ENCODE results near the gene ANAPC2. TPM values are rescaled to one million over a fixed set of nuclear protein-coding genes. Genes with fewer than 3 reads are reported as not detected.
A peak's percentile ranks its signal among the peaks of the same experiment; 100 is the strongest.

ANAPC2 gene
- polyA plus RNA-seq, 2 of the 4 experiments (the other 2 are of a cell fraction), result 17.5 to 40.7 TPM

DNA sequence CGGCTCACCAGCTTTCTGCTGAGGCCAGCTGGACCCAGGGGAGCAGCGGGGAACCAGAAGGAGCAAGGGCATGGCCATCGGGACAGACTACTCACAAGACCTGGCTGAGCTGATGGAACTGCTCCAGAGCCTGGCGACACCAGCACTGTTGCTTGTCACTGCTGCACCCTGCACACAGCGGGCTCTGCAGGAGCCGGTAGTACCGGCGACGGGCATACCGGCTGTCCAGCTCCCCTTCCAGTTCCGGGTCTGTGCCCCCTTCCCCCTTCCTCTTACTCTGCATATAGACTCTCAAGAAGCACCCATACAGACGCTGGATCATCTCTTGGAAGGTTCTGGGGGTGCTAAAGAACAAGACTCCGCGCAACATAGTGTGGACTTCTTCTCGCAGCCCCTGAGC is 974 bp downstream of the ANAPC2 start (continued):
- TF ChIP-seq, protein P1, sequence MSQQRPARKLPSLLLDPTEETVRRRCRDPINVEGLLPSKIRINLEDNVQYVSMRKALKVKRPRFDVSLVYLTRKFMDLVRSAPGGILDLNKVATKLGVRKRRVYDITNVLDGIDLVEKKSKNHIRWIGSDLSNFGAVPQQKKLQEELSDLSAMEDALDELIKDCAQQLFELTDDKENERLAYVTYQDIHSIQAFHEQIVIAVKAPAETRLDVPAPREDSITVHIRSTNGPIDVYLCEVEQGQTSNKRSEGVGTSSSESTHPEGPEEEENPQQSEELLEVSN (IDR thresholded peaks at IDR 0.05; ENCODE audit: borderline replicate concordance, low read depth), result no peak
- TF ChIP-seq ELK1 (IDR thresholded peaks at IDR 0.05; ENCODE audit: low read depth, low read length) (no peak), EHF (CRISPR knock-in tag; IDR thresholded peaks at IDR 0.05) (no peak), ZSCAN20 (CRISPR knock-in tag; IDR thresholded peaks at IDR 0.05) (no peak)
- TF ChIP-seq, protein P2, sequence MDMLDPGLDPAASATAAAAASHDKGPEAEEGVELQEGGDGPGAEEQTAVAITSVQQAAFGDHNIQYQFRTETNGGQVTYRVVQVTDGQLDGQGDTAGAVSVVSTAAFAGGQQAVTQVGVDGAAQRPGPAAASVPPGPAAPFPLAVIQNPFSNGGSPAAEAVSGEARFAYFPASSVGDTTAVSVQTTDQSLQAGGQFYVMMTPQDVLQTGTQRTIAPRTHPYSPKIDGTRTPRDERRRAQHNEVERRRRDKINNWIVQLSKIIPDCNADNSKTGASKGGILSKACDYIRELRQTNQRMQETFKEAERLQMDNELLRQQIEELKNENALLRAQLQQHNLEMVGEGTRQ (IDR thresholded peaks at IDR 0.05), result no peak

DNA sequence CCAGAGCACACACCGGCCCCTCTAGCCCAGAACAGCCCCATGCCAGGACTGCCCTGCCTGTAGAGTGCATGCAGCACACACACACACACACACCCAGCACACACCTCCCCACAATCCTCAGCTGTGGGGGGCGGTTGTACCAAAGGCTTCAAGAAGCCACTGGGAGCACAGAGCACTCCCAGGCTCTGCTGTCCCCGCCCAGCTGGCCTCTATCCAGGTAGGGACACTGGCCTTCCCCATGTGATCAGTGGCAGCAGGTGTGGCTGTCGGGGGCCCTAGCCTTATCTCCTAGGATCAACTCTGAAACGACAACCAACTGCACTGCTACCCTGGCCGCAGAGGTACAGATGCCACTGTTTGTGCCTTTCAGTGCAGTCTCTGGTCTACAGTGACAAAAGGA is 2.0 kb downstream of the ANAPC2 start:
- Histone ChIP-seq H3K4me2 (peak overlapping the region; percentile 99), H3K9me3 (no peaks in the 10 kb centered on the region), H3K27ac (no peak overlapping the region), H3K4me3 (no peak overlapping the region), H3K4me1 (peaks cover 23% of the 10 kb centered on the region)
- WGBS (ENCODE audit: missing lambda C conversion rate), result 65% methylated on average over 4 of the region's 6 CpGs
- FAIRE-seq, result no peak
- TF ChIP-seq, protein P3, sequence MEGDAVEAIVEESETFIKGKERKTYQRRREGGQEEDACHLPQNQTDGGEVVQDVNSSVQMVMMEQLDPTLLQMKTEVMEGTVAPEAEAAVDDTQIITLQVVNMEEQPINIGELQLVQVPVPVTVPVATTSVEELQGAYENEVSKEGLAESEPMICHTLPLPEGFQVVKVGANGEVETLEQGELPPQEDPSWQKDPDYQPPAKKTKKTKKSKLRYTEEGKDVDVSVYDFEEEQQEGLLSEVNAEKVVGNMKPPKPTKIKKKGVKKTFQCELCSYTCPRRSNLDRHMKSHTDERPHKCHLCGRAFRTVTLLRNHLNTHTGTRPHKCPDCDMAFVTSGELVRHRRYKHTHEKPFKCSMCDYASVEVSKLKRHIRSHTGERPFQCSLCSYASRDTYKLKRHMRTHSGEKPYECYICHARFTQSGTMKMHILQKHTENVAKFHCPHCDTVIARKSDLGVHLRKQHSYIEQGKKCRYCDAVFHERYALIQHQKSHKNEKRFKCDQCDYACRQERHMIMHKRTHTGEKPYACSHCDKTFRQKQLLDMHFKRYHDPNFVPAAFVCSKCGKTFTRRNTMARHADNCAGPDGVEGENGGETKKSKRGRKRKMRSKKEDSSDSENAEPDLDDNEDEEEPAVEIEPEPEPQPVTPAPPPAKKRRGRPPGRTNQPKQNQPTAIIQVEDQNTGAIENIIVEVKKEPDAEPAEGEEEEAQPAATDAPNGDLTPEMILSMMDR (IDR thresholded peaks at IDR 0.05), result no peak
- TF ChIP-seq, protein P1 (IDR thresholded peaks at IDR 0.05; ENCODE audit: borderline replicate concordance, low read depth), result no peak
- TF ChIP-seq NFE2L2 (conservative IDR thresholded peaks at IDR 0.05; ENCODE audit: low read length), result no peak
- TF ChIP-seq ZC3H11A (IDR thresholded peaks at IDR 0.05), result no peak
- no peak for TF ChIP-seq POLR2A (IDR thresholded peaks at IDR 0.05; ENCODE audit: low read length)
- no peak for TF ChIP-seq NPAS2 (CRISPR knock-in tag; IDR thresholded peaks at IDR 0.05; ENCODE audit: borderline replicate concordance)
- TF ChIP-seq CHD4 (IDR thresholded peaks at IDR 0.05; ENCODE audit: borderline replicate concordance), result no peak
- no peak for TF ChIP-seq PHF8 (IDR thresholded peaks at IDR 0.05; ENCODE audit: borderline replicate concordance, low read depth)
- TF ChIP-seq NR3C1 (IDR thresholded peaks at IDR 0.05), result no peak
- no peak for TF ChIP-seq RFX5 (IDR thresholded peaks at IDR 0.05)
- no peak for TF ChIP-seq ZFP36 (IDR thresholded peaks at IDR 0.05; ENCODE audit: borderline replicate concordance, partially characterized antibody)
- no peak for TF ChIP-seq HOXB5 (CRISPR knock-in tag; IDR thresholded peaks at IDR 0.05)
- no peak for TF ChIP-seq RNF2 (IDR thresholded peaks at IDR 0.05; ENCODE audit: borderline replicate concordance, low read depth)
- TF ChIP-seq, protein P4, sequence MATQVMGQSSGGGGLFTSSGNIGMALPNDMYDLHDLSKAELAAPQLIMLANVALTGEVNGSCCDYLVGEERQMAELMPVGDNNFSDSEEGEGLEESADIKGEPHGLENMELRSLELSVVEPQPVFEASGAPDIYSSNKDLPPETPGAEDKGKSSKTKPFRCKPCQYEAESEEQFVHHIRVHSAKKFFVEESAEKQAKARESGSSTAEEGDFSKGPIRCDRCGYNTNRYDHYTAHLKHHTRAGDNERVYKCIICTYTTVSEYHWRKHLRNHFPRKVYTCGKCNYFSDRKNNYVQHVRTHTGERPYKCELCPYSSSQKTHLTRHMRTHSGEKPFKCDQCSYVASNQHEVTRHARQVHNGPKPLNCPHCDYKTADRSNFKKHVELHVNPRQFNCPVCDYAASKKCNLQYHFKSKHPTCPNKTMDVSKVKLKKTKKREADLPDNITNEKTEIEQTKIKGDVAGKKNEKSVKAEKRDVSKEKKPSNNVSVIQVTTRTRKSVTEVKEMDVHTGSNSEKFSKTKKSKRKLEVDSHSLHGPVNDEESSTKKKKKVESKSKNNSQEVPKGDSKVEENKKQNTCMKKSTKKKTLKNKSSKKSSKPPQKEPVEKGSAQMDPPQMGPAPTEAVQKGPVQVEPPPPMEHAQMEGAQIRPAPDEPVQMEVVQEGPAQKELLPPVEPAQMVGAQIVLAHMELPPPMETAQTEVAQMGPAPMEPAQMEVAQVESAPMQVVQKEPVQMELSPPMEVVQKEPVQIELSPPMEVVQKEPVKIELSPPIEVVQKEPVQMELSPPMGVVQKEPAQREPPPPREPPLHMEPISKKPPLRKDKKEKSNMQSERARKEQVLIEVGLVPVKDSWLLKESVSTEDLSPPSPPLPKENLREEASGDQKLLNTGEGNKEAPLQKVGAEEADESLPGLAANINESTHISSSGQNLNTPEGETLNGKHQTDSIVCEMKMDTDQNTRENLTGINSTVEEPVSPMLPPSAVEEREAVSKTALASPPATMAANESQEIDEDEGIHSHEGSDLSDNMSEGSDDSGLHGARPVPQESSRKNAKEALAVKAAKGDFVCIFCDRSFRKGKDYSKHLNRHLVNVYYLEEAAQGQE (IDR thresholded peaks at IDR 0.05), result no peak
- TF ChIP-seq HEYL (CRISPR knock-in tag; IDR thresholded peaks at IDR 0.05), result no peak
- TF ChIP-seq MAX (IDR thresholded peaks at IDR 0.05), result no peak
- DNase-seq (ENCODE audit: low read depth in 1 of 2, low spot score in 1 of 2), result no peak
- ATAC-seq, result no peak
- POLR2A ChIA-PET, result interaction anchor here (2.0 kb wide), 1 partner anchor 54 kb away, joined by 4 read pairs; no protein-coding TSS in a partner anchor
- CTCF ChIA-PET, result interaction anchor here (11.5 kb wide), 1 partner anchor 13 kb away, joined by 156 read pairs; the partner anchor contains the start of genes LRRC26 and TMEM210
